GM12878 (cell line): ENCODE results near the gene MICB. TPM values are rescaled to one million over a fixed set of nuclear protein-coding genes. Genes with fewer than 3 reads are reported as not detected.

Source experiments
- BRCA1 ChIP-seq: IDR thresholded peaks from 2 replicates; pipeline ENCODE4 v1.6.1; 2011; ENCODE audit warnings: low read depth, low read length, improper control_type of control experiment
- CBX3 ChIP-seq: fragments of 200-600 bp; sonication (generic); IDR thresholded peaks from 2 replicates; pipeline ENCODE4 v1.6.1; 2016; ENCODE audit warnings: low read depth, borderline replicate concordance
- E2F4 ChIP-seq: IDR thresholded peaks from 2 replicates; pipeline ENCODE4 v1.6.1; 2012; ENCODE audit warnings: low read depth, low read length, improper control_type of control experiment
- JUND ChIP-seq: IDR thresholded peaks from 2 replicates; pipeline ENCODE4 v1.6.1; 2012; ENCODE audit warnings: low read depth, mild to moderate bottlenecking, low read length, improper control_type of control experiment, moderate library complexity
- LARP7 ChIP-seq: fragments of 450-650 bp; IDR thresholded peaks from 2 replicates; pipeline ENCODE4 v1.6.1; 2017; ENCODE audit warnings: mild to moderate bottlenecking
- MEF2A ChIP-seq: IDR thresholded peaks from 2 replicates; pipeline ENCODE4 v1.6.1; 2011; ENCODE audit warnings: low read depth, mild to moderate bottlenecking, low read length, moderate library complexity; ENCODE audit not compliant: insufficient read depth
- MTA2 ChIP-seq: fragments of 450-650 bp; IDR thresholded peaks from 2 replicates; pipeline ENCODE4 v1.6.1; 2016; ENCODE audit warnings: low read depth, mild to moderate bottlenecking, moderate library complexity
- PRDM15 ChIP-seq: fragments of 450-650 bp; formaldehyde crosslinking; IDR thresholded peaks from 2 replicates; pipeline ENCODE4 v1.4.0; 2020; ENCODE audit warnings: mild to moderate bottlenecking, moderate library complexity
- RAD51 ChIP-seq: fragments of 450-650 bp; IDR thresholded peaks from 2 replicates; pipeline ENCODE4 v1.6.1; 2016; ENCODE audit warnings: moderate library complexity, mild to moderate bottlenecking, inconsistent platforms
- RELA ChIP-seq: fragments of 450-650 bp; IDR thresholded peaks from 2 replicates; pipeline ENCODE4 v1.8.0; 2014; ENCODE audit warnings: borderline replicate concordance; ENCODE audit not compliant: partially characterized antibody
- RFX5 ChIP-seq: IDR thresholded peaks from 2 replicates; pipeline ENCODE4 v1.6.1; 2011; ENCODE audit warnings: low read depth, low read length, improper control_type of control experiment
- SP1 ChIP-seq: IDR thresholded peaks from one replicate; pipeline ENCODE4 v1.6.1; 2011; ENCODE audit warnings: low read depth, low read length
- TCF12 ChIP-seq: IDR thresholded peaks from 2 replicates; pipeline ENCODE4 v1.6.1; 2011; ENCODE audit warnings: low read depth, mild to moderate bottlenecking, low read length
- YBX1 ChIP-seq: fragments of 450-650 bp; IDR thresholded peaks from 2 replicates; pipeline ENCODE4 v1.6.1; 2016; ENCODE audit warnings: antibody characterized with exemption
- ZSCAN29 ChIP-seq: fragments of 450-650 bp; IDR thresholded peaks from 2 replicates; pipeline ENCODE4 v1.6.1; 2017; ENCODE audit warnings: mild to moderate bottlenecking, moderate library complexity
- polyA plus RNA-seq, 11 experiments: library from polyadenylated mRNA; depleted of rRNA in 4 of 11; unstranded in 6 of 11; stranded (reverse) in 5 of 11; fragments of >200 nt; fragmentation: Nextera tagmentation in 4 of 11; fragmentation: Illumina TruSeq in 1 of 11; extraction: Ambion mirVana in 4 of 11; extraction: Trizol in 1 of 11; gene quantifications; 1 replicate in 1 of 11; 2 replicates in 10 of 11; pipeline versions ENCODE4 v1.2.1 to v1.2.3, GENCODE V29; 2011 to 2016; ENCODE audit warnings: inconsistent platforms in 2 of 11, missing spikeins in 2 of 11, low read depth in 1 of 11
- total RNA-seq, 4 experiments: library from RNA; depleted of rRNA in 3 of 4; stranded (reverse); fragments of >200 nt in 3 of 4; fragmentation: Illumina TruSeq in 1 of 4; extraction: Trizol in 1 of 4; gene quantifications; 2 replicates each; pipeline versions ENCODE4 v1.2.1 to v1.2.3, GENCODE V29; 2013 to 2021
- TF ChIP-seq, protein P1 (sequence below): fragments of 450-650 bp; IDR thresholded peaks from 2 replicates; pipeline ENCODE4 v1.6.1; 2017; ENCODE audit warnings: low read depth, mild to moderate bottlenecking, moderate library complexity
- TF ChIP-seq, protein P2 (sequence below): fragments of 150-350 bp; IDR thresholded peaks from 2 replicates; pipeline ENCODE4 v1.6.1; 2014; ENCODE audit warnings: mild to moderate bottlenecking, low read depth, low read length
- TF ChIP-seq, protein P3 (sequence below): fragments of 450-650 bp; IDR thresholded peaks from 2 replicates; pipeline ENCODE4 v1.6.1; 2017; ENCODE audit warnings: mild to moderate bottlenecking, moderate library complexity

Gene MICB
- total and polyA plus RNA-seq, 10 of the 15 experiments (the other 5 are each of a cell fraction or from before 2014, with no cell fraction given), result 9.0 to 37.1 (median 17.8) TPM

- TF ChIP-seq PRDM15 (CRISPR knock-in tag), result no peak
- TF ChIP-seq LARP7, result peak; percentile 98
- TF ChIP-seq E2F4, result no peak; the same call in 1 of the 2 replicates
- TF ChIP-seq YBX1, result no peak
- no peak; the same call in 1 of the 2 replicates for TF ChIP-seq MEF2A
- TF ChIP-seq, protein P1, sequence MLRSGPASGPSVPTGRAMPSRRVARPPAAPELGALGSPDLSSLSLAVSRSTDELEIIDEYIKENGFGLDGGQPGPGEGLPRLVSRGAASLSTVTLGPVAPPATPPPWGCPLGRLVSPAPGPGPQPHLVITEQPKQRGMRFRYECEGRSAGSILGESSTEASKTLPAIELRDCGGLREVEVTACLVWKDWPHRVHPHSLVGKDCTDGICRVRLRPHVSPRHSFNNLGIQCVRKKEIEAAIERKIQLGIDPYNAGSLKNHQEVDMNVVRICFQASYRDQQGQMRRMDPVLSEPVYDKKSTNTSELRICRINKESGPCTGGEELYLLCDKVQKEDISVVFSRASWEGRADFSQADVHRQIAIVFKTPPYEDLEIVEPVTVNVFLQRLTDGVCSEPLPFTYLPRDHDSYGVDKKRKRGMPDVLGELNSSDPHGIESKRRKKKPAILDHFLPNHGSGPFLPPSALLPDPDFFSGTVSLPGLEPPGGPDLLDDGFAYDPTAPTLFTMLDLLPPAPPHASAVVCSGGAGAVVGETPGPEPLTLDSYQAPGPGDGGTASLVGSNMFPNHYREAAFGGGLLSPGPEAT, result peak; percentile 94
- TF ChIP-seq RAD51, result no peak
- no peak for TF ChIP-seq RFX5
- TF ChIP-seq MTA2, result peak; percentile 38; the same call in 1 of the 2 replicates
- peak; percentile 60 for TF ChIP-seq SP1
- TF ChIP-seq, protein P2, sequence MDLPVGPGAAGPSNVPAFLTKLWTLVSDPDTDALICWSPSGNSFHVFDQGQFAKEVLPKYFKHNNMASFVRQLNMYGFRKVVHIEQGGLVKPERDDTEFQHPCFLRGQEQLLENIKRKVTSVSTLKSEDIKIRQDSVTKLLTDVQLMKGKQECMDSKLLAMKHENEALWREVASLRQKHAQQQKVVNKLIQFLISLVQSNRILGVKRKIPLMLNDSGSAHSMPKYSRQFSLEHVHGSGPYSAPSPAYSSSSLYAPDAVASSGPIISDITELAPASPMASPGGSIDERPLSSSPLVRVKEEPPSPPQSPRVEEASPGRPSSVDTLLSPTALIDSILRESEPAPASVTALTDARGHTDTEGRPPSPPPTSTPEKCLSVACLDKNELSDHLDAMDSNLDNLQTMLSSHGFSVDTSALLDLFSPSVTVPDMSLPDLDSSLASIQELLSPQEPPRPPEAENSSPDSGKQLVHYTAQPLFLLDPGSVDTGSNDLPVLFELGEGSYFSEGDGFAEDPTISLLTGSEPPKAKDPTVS, result no peak
- peak; percentile 93 for TF ChIP-seq ZSCAN29
- TF ChIP-seq JUND, result no peak
- peak; percentile 59; the same call in 1 of the 2 replicates for TF ChIP-seq TCF12
- no peak for TF ChIP-seq RELA
- no peak for TF ChIP-seq CBX3
- TF ChIP-seq, protein P3, sequence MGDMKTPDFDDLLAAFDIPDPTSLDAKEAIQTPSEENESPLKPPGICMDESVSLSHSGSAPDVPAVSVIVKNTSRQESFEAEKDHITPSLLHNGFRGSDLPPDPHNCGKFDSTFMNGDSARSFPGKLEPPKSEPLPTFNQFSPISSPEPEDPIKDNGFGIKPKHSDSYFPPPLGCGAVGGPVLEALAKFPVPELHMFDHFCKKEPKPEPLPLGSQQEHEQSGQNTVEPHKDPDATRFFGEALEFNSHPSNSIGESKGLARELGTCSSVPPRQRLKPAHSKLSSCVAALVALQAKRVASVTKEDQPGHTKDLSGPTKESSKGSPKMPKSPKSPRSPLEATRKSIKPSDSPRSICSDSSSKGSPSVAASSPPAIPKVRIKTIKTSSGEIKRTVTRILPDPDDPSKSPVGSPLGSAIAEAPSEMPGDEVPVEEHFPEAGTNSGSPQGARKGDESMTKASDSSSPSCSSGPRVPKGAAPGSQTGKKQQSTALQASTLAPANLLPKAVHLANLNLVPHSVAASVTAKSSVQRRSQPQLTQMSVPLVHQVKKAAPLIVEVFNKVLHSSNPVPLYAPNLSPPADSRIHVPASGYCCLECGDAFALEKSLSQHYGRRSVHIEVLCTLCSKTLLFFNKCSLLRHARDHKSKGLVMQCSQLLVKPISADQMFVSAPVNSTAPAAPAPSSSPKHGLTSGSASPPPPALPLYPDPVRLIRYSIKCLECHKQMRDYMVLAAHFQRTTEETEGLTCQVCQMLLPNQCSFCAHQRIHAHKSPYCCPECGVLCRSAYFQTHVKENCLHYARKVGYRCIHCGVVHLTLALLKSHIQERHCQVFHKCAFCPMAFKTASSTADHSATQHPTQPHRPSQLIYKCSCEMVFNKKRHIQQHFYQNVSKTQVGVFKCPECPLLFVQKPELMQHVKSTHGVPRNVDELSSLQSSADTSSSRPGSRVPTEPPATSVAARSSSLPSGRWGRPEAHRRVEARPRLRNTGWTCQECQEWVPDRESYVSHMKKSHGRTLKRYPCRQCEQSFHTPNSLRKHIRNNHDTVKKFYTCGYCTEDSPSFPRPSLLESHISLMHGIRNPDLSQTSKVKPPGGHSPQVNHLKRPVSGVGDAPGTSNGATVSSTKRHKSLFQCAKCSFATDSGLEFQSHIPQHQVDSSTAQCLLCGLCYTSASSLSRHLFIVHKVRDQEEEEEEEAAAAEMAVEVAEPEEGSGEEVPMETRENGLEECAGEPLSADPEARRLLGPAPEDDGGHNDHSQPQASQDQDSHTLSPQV, result peak; percentile 96
- TF ChIP-seq BRCA1, result no peak
These were observed 43.9 kb downstream of the MICB start, which contains the start of gene DDX39B (continued) for GRCh38 chr6:31541658-31542521.
